ENCODE measurements around the gene RNF213. TPM values are rescaled to one million over a fixed set of nuclear protein-coding genes. Genes with fewer than 3 reads are reported as not detected.

RNF213 gene
- polyA plus RNA-seq, 1 donor (not counting 4 experiments of a cell fraction or from before 2014, with no cell fraction given) = 24.4 TPM

DNA sequence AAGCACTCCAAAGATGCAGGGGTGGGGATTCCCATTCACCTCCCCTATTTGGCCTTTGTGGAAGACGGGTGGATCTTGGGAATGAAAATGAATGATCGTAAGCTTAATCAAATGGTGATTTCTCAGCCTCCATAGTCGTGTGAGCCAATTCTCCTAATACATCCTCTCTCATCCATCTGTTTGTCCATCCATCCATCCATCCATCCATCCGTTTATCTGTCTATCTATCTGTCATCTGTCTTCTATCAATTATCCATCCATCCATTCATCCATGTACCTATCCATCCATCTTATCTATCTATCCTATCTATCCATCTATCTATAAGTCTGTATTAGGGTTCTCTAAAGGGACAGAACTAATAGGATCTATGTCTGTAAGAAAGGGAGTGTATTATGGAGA, 7.8 kb downstream of the RNF213 start:
- peaks cover 2% of the 10 kb centered on the region for H4K20me1 ChIP-seq (ENCODE audit: control insufficient read depth, extremely low read depth, insufficient read depth, low read length)
- no peak overlapping the region for H3K9ac ChIP-seq (ENCODE audit: control insufficient read depth, extremely low read depth, insufficient read depth, low read length)
- no peak overlapping the region for H3K4me2 ChIP-seq (ENCODE audit: control insufficient read depth, extremely low read depth, insufficient read depth, low read depth, low read length)
- H2AFZ ChIP-seq (ENCODE audit: control insufficient read depth, low read length) = no peak overlapping the region
- DNase-seq (ENCODE audit: low read depth, low spot score) (no peak), FAIRE-seq (no peak)
- H3K27me3 ChIP-seq (ENCODE audit: control insufficient read depth, extremely low read depth, insufficient read depth, low read length) = no peaks in the 10 kb centered on the region
- peaks cover 12 to 18% of the 10 kb centered on the region in 2 experiments for H3K36me3 ChIP-seq (ENCODE audit: control insufficient read depth in 2 of 2, extremely low read depth in 1 of 2, insufficient read depth in 2 of 2, low read length in 2 of 2)
- H3K27ac ChIP-seq (ENCODE audit: control insufficient read depth, insufficient read depth, low read length) = no peak overlapping the region
- H3K4me1 ChIP-seq (ENCODE audit: control insufficient read depth, extremely low read depth, insufficient read depth, low read length) = peaks cover 2% of the 10 kb centered on the region
- H3K79me2 ChIP-seq (ENCODE audit: control insufficient read depth, insufficient read depth, low read length) = peaks cover under 1% of the 10 kb centered on the region
- TF ChIP-seq, protein P1, sequence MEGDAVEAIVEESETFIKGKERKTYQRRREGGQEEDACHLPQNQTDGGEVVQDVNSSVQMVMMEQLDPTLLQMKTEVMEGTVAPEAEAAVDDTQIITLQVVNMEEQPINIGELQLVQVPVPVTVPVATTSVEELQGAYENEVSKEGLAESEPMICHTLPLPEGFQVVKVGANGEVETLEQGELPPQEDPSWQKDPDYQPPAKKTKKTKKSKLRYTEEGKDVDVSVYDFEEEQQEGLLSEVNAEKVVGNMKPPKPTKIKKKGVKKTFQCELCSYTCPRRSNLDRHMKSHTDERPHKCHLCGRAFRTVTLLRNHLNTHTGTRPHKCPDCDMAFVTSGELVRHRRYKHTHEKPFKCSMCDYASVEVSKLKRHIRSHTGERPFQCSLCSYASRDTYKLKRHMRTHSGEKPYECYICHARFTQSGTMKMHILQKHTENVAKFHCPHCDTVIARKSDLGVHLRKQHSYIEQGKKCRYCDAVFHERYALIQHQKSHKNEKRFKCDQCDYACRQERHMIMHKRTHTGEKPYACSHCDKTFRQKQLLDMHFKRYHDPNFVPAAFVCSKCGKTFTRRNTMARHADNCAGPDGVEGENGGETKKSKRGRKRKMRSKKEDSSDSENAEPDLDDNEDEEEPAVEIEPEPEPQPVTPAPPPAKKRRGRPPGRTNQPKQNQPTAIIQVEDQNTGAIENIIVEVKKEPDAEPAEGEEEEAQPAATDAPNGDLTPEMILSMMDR (optimal IDR thresholded peaks at IDR 0.05 in 1 of 3, IDR thresholded peaks at IDR 0.05 in 1 of 3, conservative IDR thresholded peaks at IDR 0.05 in 1 of 3; ENCODE audit: extremely low read depth in 1 of 3, insufficient read depth in 2 of 3, low read length in 3 of 3) = no peak
- no peak for TF ChIP-seq EZH2 (IDR thresholded peaks at IDR 0.05; ENCODE audit: low read length)
- no peaks in the 10 kb centered on the region for H3K9me3 ChIP-seq (ENCODE audit: control insufficient read depth, low read depth, low read length)
- peaks cover 2% of the 10 kb centered on the region for H3K9me1 ChIP-seq (ENCODE audit: control insufficient read depth, extremely low read depth, insufficient read depth, low read length)
- no peak overlapping the region for H3K4me3 ChIP-seq (ENCODE audit: control insufficient read depth in 2 of 3, extremely low read depth in 1 of 3, insufficient read depth in 2 of 3, low read depth in 1 of 3, low read length in 3 of 3)
- dilution Hi-C loops (cut with MboI; ENCODE audit: extremely low pct_ligation_motif_present, low sequenced_read_pairs) = no loop called here

DNA sequence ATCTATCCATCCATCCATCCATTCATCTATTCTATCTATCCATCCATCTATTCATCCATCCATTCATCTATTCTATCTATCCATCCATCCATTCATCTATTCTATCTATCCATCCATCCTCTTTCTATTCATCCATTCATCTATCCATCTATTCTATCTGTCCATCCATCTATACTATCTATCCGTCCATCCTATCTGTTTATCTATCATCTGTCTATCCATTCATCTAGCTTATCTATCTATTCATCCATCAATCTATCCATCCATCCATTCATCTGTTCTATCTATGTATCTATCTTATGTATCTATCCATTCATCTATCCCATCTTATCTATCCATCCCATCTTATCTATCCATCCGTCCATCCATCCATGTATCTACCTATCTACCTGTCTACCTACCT, 8.8 kb downstream of the RNF213 start:
- no peaks in the 10 kb centered on the region for H3K4me1 ChIP-seq (ENCODE audit: control insufficient read depth, extremely low read depth, insufficient read depth, low read length)
- TF ChIP-seq, protein P1 (optimal IDR thresholded peaks at IDR 0.05 in 1 of 3, IDR thresholded peaks at IDR 0.05 in 1 of 3, conservative IDR thresholded peaks at IDR 0.05 in 1 of 3; ENCODE audit: extremely low read depth in 1 of 3, insufficient read depth in 2 of 3, low read length in 3 of 3) = no peak
- TF ChIP-seq EZH2 (IDR thresholded peaks at IDR 0.05; ENCODE audit: low read length) = no peak
- no peak overlapping the region for H3K4me3 ChIP-seq (ENCODE audit: control insufficient read depth in 2 of 3, extremely low read depth in 1 of 3, insufficient read depth in 2 of 3, low read depth in 1 of 3, low read length in 3 of 3)
- no peaks in the 10 kb centered on the region for H3K27me3 ChIP-seq (ENCODE audit: control insufficient read depth, extremely low read depth, insufficient read depth, low read length)
- dilution Hi-C loops (cut with MboI; ENCODE audit: extremely low pct_ligation_motif_present, low sequenced_read_pairs) = no loop called here
- no peak overlapping the region for H3K9ac ChIP-seq (ENCODE audit: control insufficient read depth, extremely low read depth, insufficient read depth, low read length)
- no peaks in the 10 kb centered on the region for H3K79me2 ChIP-seq (ENCODE audit: control insufficient read depth, insufficient read depth, low read length)
- no peak for FAIRE-seq
- H3K9me1 ChIP-seq (ENCODE audit: control insufficient read depth, extremely low read depth, insufficient read depth, low read length) = peaks cover 2% of the 10 kb centered on the region
- no peaks in the 10 kb centered on the region for H3K9me3 ChIP-seq (ENCODE audit: control insufficient read depth, low read depth, low read length)
- H3K27ac ChIP-seq (ENCODE audit: control insufficient read depth, insufficient read depth, low read length) = no peak overlapping the region
- H2AFZ ChIP-seq (ENCODE audit: control insufficient read depth, low read length) = no peak overlapping the region
- H3K36me3 ChIP-seq (ENCODE audit: control insufficient read depth in 2 of 2, extremely low read depth in 1 of 2, insufficient read depth in 2 of 2, low read length in 2 of 2) = peaks cover 4 to 16% of the 10 kb centered on the region in 2 experiments
- H4K20me1 ChIP-seq (ENCODE audit: control insufficient read depth, extremely low read depth, insufficient read depth, low read length) = peaks cover 2% of the 10 kb centered on the region
- H3K4me2 ChIP-seq (ENCODE audit: control insufficient read depth, extremely low read depth, insufficient read depth, low read depth, low read length) = no peak overlapping the region
- DNase-seq (ENCODE audit: low read depth, low spot score) = no peak

All from keratinocyte (primary cell).